Activated gamma-delta T cell treated with anti-CD3 and anti-CD28 coated beads, Interleukin-2, amount 50 U/mL, for 16 hours (primary cell): ENCODE data around the gene ATG16L1.
"Not testable (repeated sequence)": the region's sequence is repeated elsewhere in the genome, so short reads cannot be mapped to it uniquely, and the experiment has no call there.

Experiments
- DNase-seq: peaks from one replicate; pipeline ENCODE4 v3.0.0-alpha.2; 2020; ENCODE audit warnings: low read depth

Gene ATG16L1

GRCh38 chr2:233332125-233332524 is 80.7 kb downstream of the ATG16L1 start:
- no peak for DNase-seq

GRCh38 chr2:233334915-233335314 is 83.4 kb downstream of the ATG16L1 start:
- no peak for DNase-seq

GRCh38 chr2:233336091-233336490 is 84.6 kb downstream of the ATG16L1 start:
- DNase-seq: not testable (repeated sequence)

- DNase-seq: no peak
These were observed 85.1 kb downstream of the ATG16L1 start for GRCh38 chr2:233336541-233336940.

- no peak for DNase-seq
These were observed 86.6 kb downstream of the ATG16L1 start for GRCh38 chr2:233338046-233338445.

GRCh38 chr2:233338812-233339368 is 87.4 kb downstream of the ATG16L1 start:
- no peak for DNase-seq

GRCh38 chr2:233339427-233339826 is 88.0 kb downstream of the ATG16L1 start:
- no peak for DNase-seq

- DNase-seq: no peak
These were observed 89.8 kb downstream of the ATG16L1 start for GRCh38 chr2:233341296-233341695.

GRCh38 chr2:233342301-233342700 is 90.8 kb downstream of the ATG16L1 start:
- DNase-seq: no peak

- no peak for DNase-seq
These were observed 91.8 kb downstream of the ATG16L1 start for GRCh38 chr2:233343171-233343705.
